HG03460 (cell line): Measurements from ENCODE around the gene GIPR.
A peak's percentile ranks its signal among the peaks of the same experiment; 100 is the strongest.
"Not testable (repeated sequence)": the region's sequence is repeated elsewhere in the genome, so short reads cannot be mapped to it uniquely, and the experiment has no call there.

Source experiments
- ATAC-seq: cut with Tn5 transposase; IDR thresholded peaks from one replicate; pipeline ENCODE4 v1.9.1; 2021; ENCODE audit not compliant: unreplicated experiment

GIPR gene

DNA sequence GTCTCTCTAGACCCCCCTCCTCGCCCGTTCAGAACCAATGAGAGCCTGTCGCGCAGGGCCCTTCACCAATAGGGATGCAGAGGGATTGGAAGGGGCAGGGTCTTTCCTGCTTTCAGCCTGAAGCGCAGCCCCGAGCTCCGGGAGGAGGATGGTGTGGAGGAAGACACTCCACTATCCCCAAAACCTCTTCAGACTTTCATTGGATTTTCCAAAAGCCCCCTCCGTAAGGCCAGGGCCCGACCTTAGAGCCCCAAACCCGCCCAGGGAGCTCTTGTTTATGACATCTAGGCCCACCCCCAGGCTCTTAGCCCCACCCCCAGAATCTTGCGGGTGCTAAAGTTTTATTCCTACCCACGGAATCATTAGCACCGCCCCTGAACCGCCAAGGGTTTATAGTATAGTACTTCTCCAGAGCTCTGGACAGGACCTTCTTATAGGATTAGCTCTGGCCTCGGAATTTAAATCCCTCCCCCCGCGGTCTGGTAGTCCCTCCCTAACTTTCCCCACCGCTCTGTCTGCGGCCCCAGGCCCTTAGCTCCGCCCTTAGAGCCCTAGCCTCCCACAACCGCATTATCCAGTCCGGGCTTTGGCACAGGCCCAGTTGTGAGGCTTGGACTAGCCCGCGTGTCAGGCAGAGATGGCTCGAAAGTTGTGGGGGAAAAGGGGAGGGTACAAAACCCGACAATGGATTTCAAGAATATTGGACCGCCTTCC is 22.2 kb upstream of the GIPR start:
- ATAC-seq, result peak; percentile 31

DNA sequence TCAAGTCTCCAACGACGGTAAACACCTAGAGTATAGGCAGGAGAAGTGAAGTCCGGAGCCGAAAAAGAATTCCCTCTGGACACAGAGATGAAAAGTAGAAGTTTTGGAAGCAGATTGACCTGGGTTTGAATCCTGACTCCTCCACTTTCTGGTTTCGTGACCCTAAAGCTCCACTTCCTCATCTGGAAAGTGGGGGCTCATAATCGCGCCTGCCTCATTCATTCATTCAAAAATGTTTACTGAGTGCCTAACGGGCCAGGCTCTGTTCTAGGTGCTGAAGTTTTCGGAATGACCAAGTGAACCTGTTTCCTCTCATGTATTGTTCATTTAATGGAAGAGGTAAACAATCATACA is 21.7 kb upstream of the GIPR start:
- no peak for ATAC-seq

DNA sequence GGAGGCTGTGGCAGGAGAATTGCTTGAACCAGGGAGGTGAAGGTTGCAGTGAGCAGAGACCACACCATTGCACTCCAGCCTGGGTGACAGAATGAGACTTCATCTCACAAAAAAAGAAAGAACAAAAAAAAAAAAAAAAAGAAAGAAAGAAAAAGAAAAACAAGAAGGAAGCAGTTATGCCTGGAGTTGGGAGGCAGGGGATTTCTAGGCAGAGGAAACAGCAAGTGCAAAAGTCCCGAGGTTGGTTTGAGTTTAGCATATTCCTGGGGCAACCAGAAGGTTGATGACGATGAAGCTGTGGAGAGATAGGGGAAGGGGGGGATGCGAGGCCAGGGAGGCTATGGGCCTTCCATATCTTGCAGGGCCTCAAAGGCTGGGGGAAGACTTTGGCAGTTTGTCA is 17.3 kb upstream of the GIPR start:
- no peak for ATAC-seq

DNA sequence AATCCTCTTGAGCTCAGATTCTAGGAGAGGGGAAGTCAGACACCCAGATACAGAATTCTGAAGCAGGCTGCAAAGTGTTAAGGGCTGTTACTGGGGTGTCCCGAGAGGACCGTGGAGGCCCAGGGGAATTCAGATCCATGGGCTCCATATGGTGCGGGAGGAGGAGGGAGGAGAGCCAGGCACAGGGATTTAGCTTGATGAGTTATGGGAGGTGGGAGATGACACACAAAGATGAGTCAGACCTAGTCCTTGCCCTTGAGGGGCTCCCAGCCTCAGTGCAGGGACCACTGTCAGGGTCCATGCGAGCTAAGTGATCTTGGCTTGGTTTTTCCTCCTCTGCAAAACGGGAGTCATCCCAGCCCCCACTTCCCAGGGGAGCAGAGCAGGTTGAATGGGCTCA is 14.4 kb upstream of the GIPR start:
- no peak for ATAC-seq

DNA sequence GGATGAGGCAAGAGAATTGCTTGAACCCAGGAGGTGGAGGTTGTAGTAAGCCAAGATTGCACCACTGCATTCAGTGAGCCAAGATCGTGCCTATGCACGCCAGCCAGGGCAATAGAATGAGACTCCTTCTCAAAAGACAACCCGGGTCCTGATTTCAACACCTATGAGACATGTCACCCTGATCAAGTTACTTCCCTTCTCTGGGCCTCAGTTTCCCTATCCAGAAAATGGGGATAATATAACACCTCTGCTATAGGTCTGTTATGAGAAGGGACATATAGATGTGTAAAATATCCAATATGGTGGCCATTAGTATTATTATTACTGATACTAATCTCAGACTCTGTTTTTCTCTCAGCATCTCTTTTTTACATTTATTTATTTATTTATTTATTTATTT is 12.9 kb upstream of the GIPR start:
- ATAC-seq, result no peak

DNA sequence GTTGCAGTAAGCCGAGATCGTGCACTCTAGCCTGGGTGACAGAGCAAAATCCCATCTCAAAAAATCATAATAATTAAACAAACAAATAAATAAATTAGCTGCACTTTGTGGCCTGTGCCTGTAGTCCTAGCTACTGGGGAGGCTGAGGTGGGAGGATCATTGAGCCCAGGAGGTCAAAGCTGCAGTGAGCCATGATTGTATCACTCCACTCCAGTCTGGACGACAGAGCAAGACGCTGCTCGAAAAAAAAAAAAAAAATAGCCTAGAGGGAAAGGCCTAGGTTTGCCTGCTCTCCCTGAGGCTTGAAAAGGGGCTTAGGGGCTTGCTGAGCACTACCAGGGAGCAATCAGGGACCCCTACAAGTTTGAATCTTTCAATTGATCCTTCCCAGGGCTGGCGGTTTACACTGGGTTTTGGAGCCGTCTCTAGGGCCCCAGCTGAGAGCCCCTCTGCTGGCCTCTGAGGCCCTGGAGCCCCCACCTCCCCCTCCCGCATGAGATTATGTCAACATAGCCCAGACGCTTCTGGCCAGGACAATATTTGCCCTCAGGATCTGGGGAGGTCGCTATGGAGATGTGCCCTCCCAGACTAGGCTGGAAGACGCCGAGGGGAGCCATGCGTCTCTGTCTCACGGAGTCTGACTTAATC is 10.4 kb upstream of the GIPR start:
- ATAC-seq, result no peak

DNA sequence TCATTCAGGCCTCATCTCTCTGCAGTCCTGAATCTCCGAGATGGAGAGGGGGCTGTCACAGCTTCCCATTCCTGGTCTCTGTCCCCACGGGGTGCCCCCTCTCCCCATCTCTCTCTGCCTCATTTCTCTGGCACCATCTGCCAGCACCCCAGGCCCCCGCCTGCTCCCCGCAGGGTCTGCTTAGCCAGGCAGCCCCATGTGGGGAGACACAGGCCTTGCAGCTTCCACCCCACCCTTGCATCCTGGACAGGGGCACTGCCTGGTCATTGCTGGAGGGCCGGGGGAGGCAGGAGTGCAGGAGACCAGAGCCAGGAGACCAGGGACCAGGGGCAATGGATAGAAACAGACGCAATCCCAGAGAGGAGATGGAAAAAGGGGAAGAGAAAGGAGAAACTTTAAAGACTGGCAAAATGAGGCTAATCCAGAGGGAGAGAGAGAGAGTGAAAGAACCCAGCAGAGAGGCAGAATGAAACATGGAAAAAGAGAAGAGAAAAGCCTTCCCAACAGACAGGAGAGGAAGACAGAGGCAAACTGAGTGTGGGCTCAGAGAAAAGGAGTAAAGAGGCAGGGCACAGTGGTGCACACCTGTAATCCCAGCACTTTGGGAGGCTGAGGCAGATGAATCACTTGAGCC is 8.8 kb upstream of the GIPR start:
- ATAC-seq, result no peak

DNA sequence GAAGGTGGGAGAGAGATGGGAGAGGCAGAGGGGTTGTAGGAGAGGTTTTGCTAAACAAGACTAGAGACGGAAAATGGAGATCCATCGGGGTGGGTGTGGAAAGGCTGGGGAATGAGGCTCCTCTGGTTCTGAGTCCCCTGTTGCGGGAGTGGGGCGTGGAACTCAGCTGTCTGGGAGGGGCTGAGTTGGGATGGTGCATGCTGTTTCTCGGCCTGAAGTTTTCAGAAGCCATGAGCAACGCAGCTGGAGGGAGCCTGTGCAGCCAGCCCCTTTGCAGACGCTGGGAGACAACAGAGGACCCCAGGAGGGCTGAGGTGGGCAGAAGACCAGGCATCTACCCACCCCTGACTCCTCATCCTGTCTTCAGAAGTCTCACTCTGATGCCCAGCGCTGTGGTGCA is 7.4 kb upstream of the GIPR start:
- ATAC-seq, result no peak

DNA sequence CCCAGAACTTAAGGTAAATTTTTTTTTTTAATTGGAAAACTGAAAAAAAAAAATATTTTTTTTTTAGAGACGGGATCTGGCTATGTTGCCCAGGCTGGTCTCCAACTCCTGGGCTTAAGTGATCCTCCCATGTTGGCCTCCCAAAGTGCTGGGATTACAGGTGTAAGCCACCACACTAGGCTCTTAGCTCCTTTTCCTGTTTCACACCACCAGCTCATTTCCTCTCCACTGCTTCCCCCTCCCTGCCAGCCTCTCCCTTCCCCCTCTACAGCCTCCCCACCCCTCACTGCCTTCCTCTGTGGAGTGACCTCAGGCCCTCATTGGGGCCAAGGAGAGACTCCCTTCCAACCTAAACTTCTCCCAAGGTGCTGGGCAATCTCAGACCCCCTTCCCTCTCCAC is 4.2 kb upstream of the GIPR start:
- no peak for ATAC-seq

DNA sequence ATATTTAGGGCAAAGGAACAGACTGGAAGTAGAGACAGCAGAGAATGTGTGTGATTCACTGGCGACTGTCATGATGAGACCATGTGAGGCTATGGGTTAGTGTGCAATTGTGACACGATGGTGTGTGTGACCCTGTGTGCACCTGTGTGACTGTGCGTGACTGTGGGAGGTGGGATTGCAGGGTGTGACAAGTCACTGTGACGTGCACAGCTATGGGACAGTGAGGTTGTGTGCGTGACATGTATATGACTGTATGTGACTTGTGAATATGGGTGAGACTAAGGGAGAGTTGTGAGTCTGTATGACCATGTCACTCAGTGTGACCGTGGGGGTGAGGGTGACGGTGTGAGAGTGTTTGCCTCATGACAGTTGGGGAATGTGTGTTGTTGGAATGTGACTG is 3.4 kb upstream of the GIPR start:
- no peak for ATAC-seq

DNA sequence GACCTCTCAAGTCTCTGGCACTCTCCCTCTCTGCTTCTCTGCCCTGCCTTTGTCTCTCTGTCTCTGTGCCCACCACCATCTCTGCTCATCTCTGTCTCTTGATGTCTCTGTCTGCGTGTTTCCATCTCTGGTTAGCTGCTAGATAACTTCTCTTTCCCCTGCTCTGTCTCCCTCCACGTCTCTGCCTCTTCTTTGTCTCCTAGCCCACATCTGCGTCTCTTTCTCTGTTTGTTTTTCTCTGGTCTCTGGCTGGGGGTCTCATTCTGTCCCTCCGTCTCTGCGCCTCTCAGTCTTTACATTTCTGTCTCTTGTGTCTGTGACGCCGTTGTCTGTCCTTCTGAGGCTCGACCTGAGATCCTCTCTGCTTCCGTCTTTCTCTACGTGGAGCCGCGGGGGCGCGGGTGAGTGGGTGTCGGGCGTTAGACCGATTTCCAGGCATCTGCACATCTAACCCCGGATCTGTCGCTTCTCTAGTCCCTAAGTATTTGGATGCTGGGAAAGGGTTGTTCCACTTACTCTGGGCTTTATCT is 386 bp downstream of the GIPR start:
- ATAC-seq, result no peak

DNA sequence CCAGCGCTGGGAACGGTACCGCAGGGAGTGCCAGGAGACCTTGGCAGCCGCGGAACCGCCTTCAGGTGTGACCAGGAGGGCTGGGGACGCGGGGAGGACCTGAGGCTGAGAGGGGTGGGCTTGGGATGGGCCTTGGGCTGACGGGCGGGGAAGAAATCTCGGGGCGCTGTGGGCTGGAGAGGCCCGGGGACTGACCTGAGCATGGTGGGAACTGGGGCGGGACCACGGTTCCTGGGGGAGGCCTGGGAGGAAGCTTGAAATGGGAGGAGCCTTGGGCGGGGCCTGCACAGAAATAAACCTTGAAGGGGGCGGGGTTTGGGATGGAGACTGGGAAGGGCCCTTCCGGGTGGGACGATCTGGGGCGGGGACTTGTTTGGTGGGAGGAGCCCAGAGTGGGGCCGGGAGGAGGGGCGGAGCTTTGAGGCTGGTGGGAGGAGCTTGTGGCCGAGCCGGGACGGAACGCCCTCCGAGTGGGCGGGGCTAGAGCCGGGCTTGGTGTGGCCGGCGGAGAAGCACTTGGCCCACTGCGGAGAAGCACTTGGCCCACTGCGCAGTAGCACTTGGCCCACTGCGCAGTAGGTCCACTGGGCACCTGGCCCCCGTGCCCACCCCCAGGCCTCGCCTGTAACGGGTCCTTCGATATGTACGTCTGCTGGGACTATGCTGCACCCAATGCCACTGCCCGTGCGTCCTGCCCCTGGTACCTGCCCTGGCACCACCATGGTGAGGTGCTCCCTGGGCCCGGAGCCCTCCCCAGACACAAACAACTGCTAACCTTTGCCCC is 2.8 kb downstream of the GIPR start:
- ATAC-seq, result peak; percentile 46

DNA sequence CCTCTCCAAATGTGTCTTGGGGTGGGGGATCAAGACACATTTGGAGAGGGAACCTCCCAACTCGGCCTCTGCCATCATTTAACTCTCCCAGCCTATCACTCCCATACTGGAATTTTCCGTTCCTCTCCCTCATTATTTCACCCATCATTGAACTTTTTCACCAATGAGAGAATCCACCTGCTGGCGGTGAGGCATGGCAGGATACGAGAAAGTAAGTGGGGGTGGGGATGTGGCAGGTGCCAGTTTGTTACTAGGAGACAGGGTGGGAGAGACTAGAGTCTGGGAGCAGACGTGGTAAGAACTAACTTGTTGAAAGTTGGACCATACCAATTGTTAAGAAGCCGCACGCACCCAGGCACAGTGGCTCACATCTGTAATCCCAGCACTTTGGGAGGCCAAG is 6.9 kb downstream of the GIPR start:
- ATAC-seq, result no peak

DNA sequence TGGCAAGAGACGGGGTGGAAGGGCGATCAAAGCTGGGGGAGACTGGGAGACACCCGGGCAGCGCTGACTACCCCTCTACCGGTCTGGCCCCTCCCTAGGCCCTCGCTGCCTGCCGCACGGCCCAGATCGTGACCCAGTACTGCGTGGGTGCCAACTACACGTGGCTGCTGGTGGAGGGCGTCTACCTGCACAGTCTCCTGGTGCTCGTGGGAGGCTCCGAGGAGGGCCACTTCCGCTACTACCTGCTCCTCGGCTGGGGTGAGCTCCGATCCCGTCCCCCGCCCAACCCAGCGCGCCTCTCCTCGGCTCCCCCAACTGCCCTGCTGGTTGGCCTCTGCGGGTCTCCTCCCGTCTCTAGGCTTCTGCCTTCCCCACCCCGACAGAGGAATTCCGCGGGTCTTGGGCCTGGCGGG is 8.8 kb downstream of the GIPR start:
- ATAC-seq, result no peak

DNA sequence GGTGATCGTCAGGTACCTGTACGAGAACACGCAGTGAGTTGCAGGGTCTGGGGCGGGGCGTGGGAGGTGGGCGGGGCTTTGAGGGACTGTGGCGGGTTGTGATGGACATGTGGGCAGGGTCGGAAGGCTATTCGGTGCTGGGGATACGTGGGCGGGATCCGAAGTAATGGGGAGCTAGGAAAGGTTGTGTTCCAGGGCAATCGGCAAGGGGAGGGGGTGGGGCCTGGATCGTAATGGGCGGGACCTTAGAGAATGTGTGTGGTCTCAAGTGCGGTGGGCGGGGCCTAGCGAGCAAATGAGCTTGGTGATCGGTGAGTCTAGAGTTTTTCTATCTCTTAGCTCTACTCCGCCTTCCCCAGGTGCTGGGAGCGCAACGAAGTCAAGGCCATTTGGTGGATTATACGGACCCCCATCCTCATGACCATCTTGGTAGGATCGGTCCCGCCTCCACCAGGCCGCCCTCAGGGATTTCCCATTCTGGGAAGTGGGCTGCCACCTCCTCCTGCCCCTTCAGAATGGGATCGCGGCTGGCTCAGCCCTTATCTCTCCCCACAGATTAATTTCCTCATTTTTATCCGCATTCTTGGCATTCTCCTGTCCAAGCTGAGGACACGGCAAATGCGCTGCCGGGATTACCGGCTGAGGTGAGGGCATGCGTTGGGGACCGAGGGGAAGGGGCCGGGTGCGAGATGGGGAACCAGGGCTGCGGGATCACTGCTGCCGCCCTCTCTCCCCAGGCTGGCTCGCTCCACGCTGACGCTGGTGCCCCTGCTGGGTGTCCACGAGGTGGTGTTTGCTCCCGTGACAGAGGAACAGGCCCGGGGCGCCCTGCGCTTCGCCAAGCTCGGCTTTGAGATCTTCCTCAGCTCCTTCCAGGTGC is 9.6 kb downstream of the GIPR start:
- ATAC-seq, result no peak

DNA sequence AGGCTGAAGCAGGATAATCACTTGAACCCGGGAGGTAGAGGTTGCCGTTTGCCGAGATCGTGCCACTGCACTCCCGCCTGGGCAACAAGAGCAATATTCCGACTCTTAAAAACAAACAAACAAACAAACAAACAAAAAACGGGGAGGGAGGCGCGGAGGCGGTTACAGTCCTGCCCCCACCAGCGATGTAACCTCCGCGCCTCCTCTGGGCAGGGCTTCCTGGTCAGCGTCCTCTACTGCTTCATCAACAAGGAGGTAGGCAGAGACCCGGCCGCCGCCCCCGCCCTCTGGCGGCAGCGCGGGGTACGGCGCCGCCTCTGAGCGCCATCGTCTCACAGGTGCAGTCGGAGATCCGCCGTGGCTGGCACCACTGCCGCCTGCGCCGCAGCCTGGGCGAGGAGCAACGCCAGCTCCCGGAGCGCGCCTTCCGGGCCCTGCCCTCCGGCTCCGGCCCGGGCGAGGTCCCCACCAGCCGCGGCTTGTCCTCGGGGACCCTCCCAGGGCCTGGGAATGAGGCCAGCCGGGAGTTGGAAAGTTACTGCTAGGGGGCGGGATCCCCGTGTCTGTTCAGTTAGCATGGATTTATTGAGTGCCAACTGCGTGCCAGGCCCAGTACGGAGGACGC is 13.5 kb downstream of the GIPR start:
- ATAC-seq, result peak; percentile 69

DNA sequence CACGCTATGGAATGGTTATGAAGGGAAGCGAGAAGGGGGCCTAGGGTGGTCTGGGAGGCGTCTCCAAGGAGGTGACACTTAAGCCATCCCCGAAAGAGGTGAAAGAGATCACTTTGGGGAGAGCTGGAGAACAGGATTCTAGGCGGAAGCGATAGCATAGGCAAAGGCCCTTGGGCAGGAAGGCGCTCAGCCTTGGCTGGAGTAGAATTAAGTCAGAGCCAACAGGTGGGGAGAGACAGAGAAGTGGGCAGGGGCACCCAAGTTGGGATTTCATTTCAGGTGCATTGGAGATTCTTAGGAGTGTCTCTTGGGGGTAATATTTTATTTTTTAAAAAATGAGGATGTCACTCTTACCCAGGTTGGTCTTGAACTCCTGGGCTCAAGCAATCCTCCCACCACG is 14.1 kb downstream of the GIPR start:
- no peak for ATAC-seq

DNA sequence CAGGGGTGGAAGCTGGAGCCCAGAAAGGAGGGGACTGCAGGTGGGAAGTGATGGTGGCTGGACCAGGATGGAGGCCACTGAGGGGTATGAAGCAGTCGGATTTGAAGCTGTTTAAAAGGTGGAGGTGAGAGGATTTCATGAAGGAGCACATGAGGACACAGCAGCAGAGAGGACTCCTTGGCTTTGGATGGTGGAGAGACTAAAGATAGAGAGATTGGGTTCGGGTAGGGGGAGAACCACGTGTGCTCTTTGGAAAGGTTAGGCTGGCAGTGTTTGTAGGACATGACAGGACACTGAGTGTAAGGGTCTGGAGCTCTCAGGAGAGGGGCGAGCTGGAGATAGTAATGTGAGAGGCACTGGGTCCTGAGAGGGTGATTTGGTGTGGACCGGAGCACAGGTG is 14.9 kb downstream of the GIPR start:
- ATAC-seq, result no peak

DNA sequence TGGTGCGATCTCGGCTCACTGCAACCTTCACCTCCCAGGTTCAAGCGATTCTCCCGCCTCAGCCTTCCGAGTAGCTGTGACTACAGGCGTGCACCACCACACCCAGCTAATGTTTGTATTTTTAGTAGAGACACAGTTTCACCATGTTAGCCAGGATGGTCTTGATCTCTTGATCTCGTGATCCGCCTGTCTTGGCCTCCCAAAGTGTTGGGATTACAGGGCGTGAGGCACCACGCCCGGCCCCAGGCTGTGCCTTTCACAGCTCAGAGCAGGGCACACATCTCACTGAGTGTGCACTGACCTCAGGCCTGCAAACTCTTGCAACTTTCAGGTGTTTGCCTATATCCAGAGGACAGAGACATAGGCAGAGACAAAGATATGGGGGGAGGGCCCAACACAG is 17.0 kb downstream of the GIPR start:
- ATAC-seq, result not testable (repeated sequence)

DNA sequence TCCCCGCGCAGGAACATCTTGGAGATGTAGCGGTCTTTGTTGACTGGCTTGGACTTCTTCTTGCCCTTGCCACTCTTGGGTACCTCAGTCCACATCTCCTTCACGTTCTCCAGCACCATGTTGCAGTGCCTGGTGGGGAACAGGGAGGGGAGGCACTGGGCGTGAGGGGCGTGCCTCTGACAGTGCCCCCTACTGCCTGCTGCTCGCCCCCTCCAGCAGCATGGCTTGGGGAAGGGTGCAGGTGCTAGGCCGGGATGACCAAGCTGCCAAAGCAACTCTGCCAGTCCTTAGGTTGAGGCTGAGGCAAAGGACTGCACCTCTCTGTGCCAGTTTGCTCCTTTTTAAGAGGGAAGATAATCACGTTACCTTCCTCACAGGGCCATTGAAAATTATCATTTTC is 19.6 kb downstream of the GIPR start:
- ATAC-seq, result no peak
